ENCODE data around the gene CACNA1A. TPM values are rescaled to one million over a fixed set of nuclear protein-coding genes. Genes with fewer than 3 reads are reported as not detected.
"Not testable (repeated sequence)": the region's sequence is repeated elsewhere in the genome, so short reads cannot be mapped to it uniquely, and the experiment has no call there.

CACNA1A gene
- total RNA-seq, 1 experiment from 2014 or later, result 2.8 TPM

- no peaks in the 10 kb centered on the region for H3K27me3 ChIP-seq (ENCODE audit: control insufficient read depth, insufficient read depth, low read length)
- no peak overlapping the region for H3K4me3 ChIP-seq (ENCODE audit: insufficient read depth, low read depth, low read length)
- DNase-seq, result no peak
- no peaks in the 10 kb centered on the region for H3K36me3 ChIP-seq (replicated peaks; ENCODE audit: control insufficient read depth, insufficient read depth, low read length)
Measured at GRCh38 chr19:13382633-13382938, 123.7 kb downstream of the CACNA1A start.

GRCh38 chr19:13381827-13382632 is 124.2 kb downstream of the CACNA1A start:
- no peak for DNase-seq
- Histone ChIP-seq H3K27me3 (ENCODE audit: control insufficient read depth, insufficient read depth, low read length) (no peaks in the 10 kb centered on the region), H3K36me3 (replicated peaks; ENCODE audit: control insufficient read depth, insufficient read depth, low read length) (no peaks in the 10 kb centered on the region), H3K4me3 (ENCODE audit: insufficient read depth, low read depth, low read length) (no peak overlapping the region)

GRCh38 chr19:13376537-13376936 is 129.7 kb downstream of the CACNA1A start:
- no peaks in the 10 kb centered on the region for H3K27me3 ChIP-seq (ENCODE audit: control insufficient read depth, insufficient read depth, low read length)
- no peak overlapping the region for H3K4me3 ChIP-seq (ENCODE audit: insufficient read depth, low read depth, low read length)
- H3K36me3 ChIP-seq (replicated peaks; ENCODE audit: control insufficient read depth, insufficient read depth, low read length), result no peaks in the 10 kb centered on the region
- DNase-seq, result no peak

- Histone ChIP-seq H3K27me3 (ENCODE audit: control insufficient read depth, insufficient read depth, low read length) (no peaks in the 10 kb centered on the region), H3K36me3 (replicated peaks; ENCODE audit: control insufficient read depth, insufficient read depth, low read length) (no peaks in the 10 kb centered on the region), H3K4me3 (ENCODE audit: insufficient read depth, low read depth, low read length) (no peak overlapping the region)
- peak; percentile 31 for DNase-seq
Measured at GRCh38 chr19:13373599-13373998, 132.7 kb downstream of the CACNA1A start.

GRCh38 chr19:13370948-13371347 is 135.3 kb downstream of the CACNA1A start:
- no peak for DNase-seq
- Histone ChIP-seq H3K4me3 (ENCODE audit: insufficient read depth, low read depth, low read length) (no peak overlapping the region), H3K36me3 (replicated peaks; ENCODE audit: control insufficient read depth, insufficient read depth, low read length) (no peaks in the 10 kb centered on the region), H3K27me3 (ENCODE audit: control insufficient read depth, insufficient read depth, low read length) (no peaks in the 10 kb centered on the region)

- H3K27me3 ChIP-seq (ENCODE audit: control insufficient read depth, insufficient read depth, low read length), result no peaks in the 10 kb centered on the region
- DNase-seq, result peak; percentile 60
- H3K4me3 ChIP-seq (ENCODE audit: insufficient read depth, low read depth, low read length), result no peak overlapping the region
- no peaks in the 10 kb centered on the region for H3K36me3 ChIP-seq (replicated peaks; ENCODE audit: control insufficient read depth, insufficient read depth, low read length)
Measured at GRCh38 chr19:13366529-13367143, 139.6 kb downstream of the CACNA1A start.

- Histone ChIP-seq H3K4me3 (ENCODE audit: insufficient read depth, low read depth, low read length) (no peak overlapping the region), H3K36me3 (replicated peaks; ENCODE audit: control insufficient read depth, insufficient read depth, low read length) (no peaks in the 10 kb centered on the region), H3K27me3 (ENCODE audit: control insufficient read depth, insufficient read depth, low read length) (no peaks in the 10 kb centered on the region)
- peak; percentile 46 for DNase-seq
Measured at GRCh38 chr19:13363954-13364353, 142.3 kb downstream of the CACNA1A start.

- H3K27me3 ChIP-seq (ENCODE audit: control insufficient read depth, insufficient read depth, low read length), result no peaks in the 10 kb centered on the region
- no peaks in the 10 kb centered on the region for H3K36me3 ChIP-seq (replicated peaks; ENCODE audit: control insufficient read depth, insufficient read depth, low read length)
- no peak overlapping the region for H3K4me3 ChIP-seq (ENCODE audit: insufficient read depth, low read depth, low read length)
- DNase-seq, result no peak
Measured at GRCh38 chr19:13363245-13363644, 143.0 kb downstream of the CACNA1A start.

GRCh38 chr19:13362668-13363067 is 143.6 kb downstream of the CACNA1A start:
- Histone ChIP-seq H3K4me3 (ENCODE audit: insufficient read depth, low read depth, low read length) (no peak overlapping the region), H3K27me3 (ENCODE audit: control insufficient read depth, insufficient read depth, low read length) (no peaks in the 10 kb centered on the region), H3K36me3 (replicated peaks; ENCODE audit: control insufficient read depth, insufficient read depth, low read length) (no peaks in the 10 kb centered on the region)
- no peak for DNase-seq

GRCh38 chr19:13361726-13362125 is 144.6 kb downstream of the CACNA1A start:
- H3K36me3 ChIP-seq (replicated peaks; ENCODE audit: control insufficient read depth, insufficient read depth, low read length); H3K27me3 ChIP-seq (ENCODE audit: control insufficient read depth, insufficient read depth, low read length); H3K4me3 ChIP-seq (ENCODE audit: insufficient read depth, low read depth, low read length); DNase-seq: not testable (repeated sequence)

- Histone ChIP-seq H3K4me3 (ENCODE audit: insufficient read depth, low read depth, low read length) (no peak overlapping the region), H3K36me3 (replicated peaks; ENCODE audit: control insufficient read depth, insufficient read depth, low read length) (no peaks in the 10 kb centered on the region; the same call in 1 of the 2 replicates), H3K27me3 (ENCODE audit: control insufficient read depth, insufficient read depth, low read length) (no peaks in the 10 kb centered on the region)
- no peak for DNase-seq
Measured at GRCh38 chr19:13356686-13357280, 149.5 kb downstream of the CACNA1A start.

GRCh38 chr19:13356185-13356584 is 150.1 kb downstream of the CACNA1A start:
- DNase-seq, result no peak
- H3K36me3 ChIP-seq (replicated peaks; ENCODE audit: control insufficient read depth, insufficient read depth, low read length), result no peaks in the 10 kb centered on the region; the same call in 1 of the 2 replicates
- no peaks in the 10 kb centered on the region for H3K27me3 ChIP-seq (ENCODE audit: control insufficient read depth, insufficient read depth, low read length)
- H3K4me3 ChIP-seq (ENCODE audit: insufficient read depth, low read depth, low read length), result no peak overlapping the region

- Histone ChIP-seq H3K27me3 (ENCODE audit: control insufficient read depth, insufficient read depth, low read length) (no peaks in the 10 kb centered on the region), H3K36me3 (replicated peaks; ENCODE audit: control insufficient read depth, insufficient read depth, low read length) (no peaks in the 10 kb centered on the region; the same call in 1 of the 2 replicates), H3K4me3 (ENCODE audit: insufficient read depth, low read depth, low read length) (no peak overlapping the region)
- DNase-seq, result no peak
Measured at GRCh38 chr19:13355356-13355755, 150.9 kb downstream of the CACNA1A start.

- Histone ChIP-seq H3K27me3 (ENCODE audit: control insufficient read depth, insufficient read depth, low read length) (no peaks in the 10 kb centered on the region), H3K36me3 (replicated peaks; ENCODE audit: control insufficient read depth, insufficient read depth, low read length) (no peaks in the 10 kb centered on the region; the same call in 1 of the 2 replicates), H3K4me3 (ENCODE audit: insufficient read depth, low read depth, low read length) (no peak overlapping the region)
- DNase-seq, result no peak
Measured at GRCh38 chr19:13353625-13354024, 152.7 kb downstream of the CACNA1A start.

GRCh38 chr19:13350759-13351158 is 155.5 kb downstream of the CACNA1A start:
- no peaks in the 10 kb centered on the region for H3K36me3 ChIP-seq (replicated peaks; ENCODE audit: control insufficient read depth, insufficient read depth, low read length)
- no peaks in the 10 kb centered on the region for H3K27me3 ChIP-seq (ENCODE audit: control insufficient read depth, insufficient read depth, low read length)
- H3K4me3 ChIP-seq (ENCODE audit: insufficient read depth, low read depth, low read length), result no peak overlapping the region
- no peak for DNase-seq

All from H7 (cell line).